ENCODE measurements around the gene HOMER2.

GRCh38 chr15:82810890-82811426 lies 141.6 kb downstream of the HOMER2 start:
- TF ChIP-seq, protein P1, sequence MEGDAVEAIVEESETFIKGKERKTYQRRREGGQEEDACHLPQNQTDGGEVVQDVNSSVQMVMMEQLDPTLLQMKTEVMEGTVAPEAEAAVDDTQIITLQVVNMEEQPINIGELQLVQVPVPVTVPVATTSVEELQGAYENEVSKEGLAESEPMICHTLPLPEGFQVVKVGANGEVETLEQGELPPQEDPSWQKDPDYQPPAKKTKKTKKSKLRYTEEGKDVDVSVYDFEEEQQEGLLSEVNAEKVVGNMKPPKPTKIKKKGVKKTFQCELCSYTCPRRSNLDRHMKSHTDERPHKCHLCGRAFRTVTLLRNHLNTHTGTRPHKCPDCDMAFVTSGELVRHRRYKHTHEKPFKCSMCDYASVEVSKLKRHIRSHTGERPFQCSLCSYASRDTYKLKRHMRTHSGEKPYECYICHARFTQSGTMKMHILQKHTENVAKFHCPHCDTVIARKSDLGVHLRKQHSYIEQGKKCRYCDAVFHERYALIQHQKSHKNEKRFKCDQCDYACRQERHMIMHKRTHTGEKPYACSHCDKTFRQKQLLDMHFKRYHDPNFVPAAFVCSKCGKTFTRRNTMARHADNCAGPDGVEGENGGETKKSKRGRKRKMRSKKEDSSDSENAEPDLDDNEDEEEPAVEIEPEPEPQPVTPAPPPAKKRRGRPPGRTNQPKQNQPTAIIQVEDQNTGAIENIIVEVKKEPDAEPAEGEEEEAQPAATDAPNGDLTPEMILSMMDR (conservative IDR thresholded peaks at IDR 0.05 in 1 of 2, IDR thresholded peaks at IDR 0.05 in 1 of 2; ENCODE audit: low read depth in 1 of 2, low read length in 2 of 2) = no peak
- TF ChIP-seq EZH2 (IDR thresholded peaks at IDR 0.05; ENCODE audit: low read length, missing control alignments) = no peak

Data from fibroblast of lung (primary cell).